Trophoblast cell (in vitro differentiated cells and primary cell): ENCODE measurements around the gene SYVN1.

Experiments
- DNase-seq, 2 donors: peaks; one replicate each; pipeline ENCODE4 v3.0.0-alpha.2; 2016
- H2AFZ ChIP-seq: 2 replicates; pipeline ENCODE4 v1.6.1; 2013; ENCODE audit warnings: low read length, moderate library complexity, mild to moderate bottlenecking; ENCODE audit not compliant: insufficient read depth, poor library complexity
- H2AK5ac ChIP-seq: 2 replicates; pipeline ENCODE4 v1.6.1; 2013; ENCODE audit warnings: mild to moderate bottlenecking, low read length
- H2BK120ac ChIP-seq: 2 replicates; pipeline ENCODE4 v1.6.1; 2013; ENCODE audit warnings: low read length, mild to moderate bottlenecking, moderate library complexity; ENCODE audit not compliant: insufficient read depth, poor library complexity
- H2BK12ac ChIP-seq: 2 replicates; pipeline ENCODE4 v1.6.1; 2013; ENCODE audit warnings: mild to moderate bottlenecking, low read length, moderate library complexity
- H2BK5ac ChIP-seq: 2 replicates; pipeline ENCODE4 v1.6.1; 2013; ENCODE audit warnings: low read length, low read depth, moderate library complexity, mild to moderate bottlenecking; ENCODE audit not compliant: poor library complexity
- H3K14ac ChIP-seq: 2 replicates; pipeline ENCODE4 v1.6.1; 2013; ENCODE audit warnings: mild to moderate bottlenecking, low read length
- H3K18ac ChIP-seq: 2 replicates; pipeline ENCODE4 v1.6.1; 2013; ENCODE audit warnings: mild to moderate bottlenecking, low read length
- H3K23ac ChIP-seq: 2 replicates; pipeline ENCODE4 v1.6.1; 2013; ENCODE audit warnings: low read length
- H3K27ac ChIP-seq: 2 replicates; pipeline ENCODE4 v1.5.1; 2013; ENCODE audit warnings: low read depth, mild to moderate bottlenecking, inconsistent platforms, low read length, moderate library complexity
- H3K27me3 ChIP-seq: 2 replicates; pipeline ENCODE4 v1.6.1; 2013; ENCODE audit warnings: inconsistent platforms, mild to moderate bottlenecking, low read length, moderate library complexity; ENCODE audit not compliant: insufficient read depth
- H3K36me3 ChIP-seq, 2 experiments: 1 replicate in 1 of 2; 2 replicates in 1 of 2; pipeline ENCODE4 v1.6.1; 2013; ENCODE audit warnings: low read length in 2 of 2, mild to moderate bottlenecking in 2 of 2, moderate library complexity in 1 of 2; ENCODE audit not compliant: insufficient read depth in 2 of 2, control insufficient read depth in 1 of 2
- H3K4ac ChIP-seq: 2 replicates; pipeline ENCODE4 v1.6.1; 2013; ENCODE audit warnings: low read depth, mild to moderate bottlenecking, low read length, moderate library complexity
- H3K4me1 ChIP-seq, 2 experiments: 1 replicate in 1 of 2; 2 replicates in 1 of 2; pipeline ENCODE4 v1.6.1; 2013; ENCODE audit warnings: low read length in 2 of 2, mild to moderate bottlenecking in 2 of 2, moderate library complexity in 1 of 2; ENCODE audit not compliant: insufficient read depth in 2 of 2, control insufficient read depth in 1 of 2
- H3K4me2 ChIP-seq: 2 replicates; pipeline ENCODE4 v1.6.1; 2013; ENCODE audit warnings: inconsistent platforms, mild to moderate bottlenecking, low read length, moderate library complexity
- H3K4me3 ChIP-seq: 2 replicates; pipeline ENCODE4 v1.5.1; 2013; ENCODE audit warnings: mild to moderate bottlenecking, low read depth, low read length, inconsistent platforms
- H3K79me1 ChIP-seq: one replicate; pipeline ENCODE4 v1.6.1; 2013; ENCODE audit warnings: low read length
- H3K79me2 ChIP-seq: 2 replicates; pipeline ENCODE4 v1.6.1; 2013; ENCODE audit warnings: low read length, mild to moderate bottlenecking; ENCODE audit not compliant: control insufficient read depth, insufficient read depth, poor library complexity
- H3K9ac ChIP-seq: 2 replicates; pipeline ENCODE4 v1.6.1; 2013; ENCODE audit warnings: mild to moderate bottlenecking, low read length
- H3K9me3 ChIP-seq: 2 replicates; pipeline ENCODE4 v1.6.1; 2013; ENCODE audit warnings: low read depth, mild to moderate bottlenecking, control low read depth, inconsistent platforms, low read length; ENCODE audit not compliant: insufficient read depth
- H4K12ac ChIP-seq: 2 replicates; pipeline ENCODE4 v1.6.1; 2013; ENCODE audit warnings: low read depth, mild to moderate bottlenecking, low read length, moderate library complexity
- H4K8ac ChIP-seq: 2 replicates; pipeline ENCODE4 v1.6.1; 2013; ENCODE audit warnings: low read depth, mild to moderate bottlenecking, low read length, moderate library complexity
- H4K91ac ChIP-seq: one replicate; pipeline ENCODE4 v1.6.1; 2013; ENCODE audit warnings: low read depth, mild to moderate bottlenecking, low read length, moderate library complexity
- WGBS: extraction: QIAGEN DNeasy Blood & Tissue Kit; methylation state at CpG from one replicate; pipeline ENCODE4 v1.1.7; 2013; ENCODE audit warnings: missing lambda C conversion rate; ENCODE audit not compliant: insufficient read length, insufficient coverage; ENCODE audit errors: extremely low coverage; 5-methylcytosine and 5-hydroxymethylcytosine counted together

SYVN1 gene

GRCh38 chr11:65103476-65103875 is 30.8 kb downstream of the SYVN1 start:
- H2AFZ ChIP-seq, result no peak overlapping the region
- H3K9ac ChIP-seq, result no peak overlapping the region

DNA sequence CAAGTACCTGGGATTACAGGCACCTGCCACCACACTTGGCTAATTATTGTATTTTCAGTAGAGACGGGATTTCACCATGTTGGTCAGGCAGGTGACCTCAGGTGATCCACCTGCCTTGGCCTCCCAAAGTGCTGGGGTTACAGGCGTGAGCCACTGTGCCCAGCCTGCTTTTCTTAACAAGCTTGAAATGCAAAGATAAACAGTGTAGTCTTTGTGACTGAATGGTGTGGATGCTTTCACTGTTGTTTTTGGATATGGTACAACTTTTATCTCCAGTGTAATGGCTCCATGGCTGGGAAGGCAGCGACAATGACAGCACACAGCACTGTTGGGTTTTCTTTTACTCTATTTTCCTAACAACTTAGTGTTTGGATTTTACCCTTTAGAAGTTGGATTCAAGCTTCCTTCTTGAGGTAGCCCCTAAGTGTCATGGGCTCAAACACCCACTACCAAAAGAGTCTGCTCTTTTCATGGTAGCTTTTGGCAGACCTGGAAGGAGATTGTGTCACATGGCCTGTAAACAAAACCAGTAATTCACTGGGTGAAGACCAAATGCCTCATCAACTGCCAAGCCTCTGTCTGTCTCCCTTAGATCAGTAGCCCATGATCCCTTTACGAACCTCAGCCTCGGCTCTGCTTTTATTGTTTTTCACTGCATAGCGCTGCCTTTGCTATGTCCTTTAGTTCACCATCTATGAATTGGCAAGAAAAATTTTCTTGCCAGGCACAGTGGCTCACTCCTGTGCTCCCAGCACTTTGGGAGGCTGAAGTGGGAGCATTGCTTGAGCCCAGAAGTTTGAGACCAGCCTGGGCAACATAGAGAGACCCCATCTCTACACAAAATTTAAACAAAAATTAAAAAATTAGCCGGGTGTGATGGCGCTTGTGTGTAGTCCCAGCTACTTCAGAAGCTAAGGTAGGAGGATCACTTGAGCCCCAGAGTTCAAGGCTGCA is 31.9 kb downstream of the SYVN1 start:
- no peak overlapping the region for H3K4me2 ChIP-seq
- H3K18ac ChIP-seq, result no peak overlapping the region
- H2AFZ ChIP-seq, result no peak overlapping the region
- no peak overlapping the region for H3K23ac ChIP-seq
- H3K4me1 ChIP-seq, result no peaks in the 10 kb centered on the region
- WGBS, result no CpG with 5 or more reads among the region's 8 CpGs
- H2BK5ac ChIP-seq, result no peak overlapping the region
- H4K12ac ChIP-seq, result no peak overlapping the region
- H3K27me3 ChIP-seq, result no peaks in the 10 kb centered on the region
- no peak overlapping the region for H3K4me3 ChIP-seq
- H3K9ac ChIP-seq, result peak overlapping the region; percentile 12
- H2BK12ac ChIP-seq, result no peak overlapping the region
- no peaks in the 10 kb centered on the region for H3K79me2 ChIP-seq
- H2AK5ac ChIP-seq, result no peak overlapping the region
- H3K36me3 ChIP-seq, result peaks cover 6% of the 10 kb centered on the region in 2 experiments
- DNase-seq, result no peak
- no peak overlapping the region for H3K4ac ChIP-seq
- H3K79me1 ChIP-seq, result no peaks in the 10 kb centered on the region
- no peak overlapping the region for H4K91ac ChIP-seq
- H3K9me3 ChIP-seq, result no peaks in the 10 kb centered on the region
- no peak overlapping the region for H3K27ac ChIP-seq
- no peak overlapping the region for H2BK120ac ChIP-seq
- H3K14ac ChIP-seq, result no peak overlapping the region
- no peak overlapping the region for H4K8ac ChIP-seq

More at GRCh38 chr11:65103476-65103875, 30.8 kb downstream of the SYVN1 start:
- no peak overlapping the region for H3K4me2 ChIP-seq
- no peaks in the 10 kb centered on the region for H3K79me2 ChIP-seq
- H4K12ac ChIP-seq, result no peak overlapping the region
- H3K23ac ChIP-seq, result no peak overlapping the region
- no peak overlapping the region for H2AK5ac ChIP-seq
- no peaks in the 10 kb centered on the region for H3K79me1 ChIP-seq
- H4K91ac ChIP-seq, result no peak overlapping the region
- H3K4ac ChIP-seq, result no peak overlapping the region
- H3K4me1 ChIP-seq, result no peaks in the 10 kb centered on the region
- H4K8ac ChIP-seq, result no peak overlapping the region
- H3K27me3 ChIP-seq, result no peaks in the 10 kb centered on the region
- no peak overlapping the region for H2BK5ac ChIP-seq
- no peak overlapping the region for H3K4me3 ChIP-seq
- no peak overlapping the region for H3K14ac ChIP-seq
- H3K9me3 ChIP-seq, result no peaks in the 10 kb centered on the region
- no peak overlapping the region for H2BK120ac ChIP-seq
- H3K27ac ChIP-seq, result no peak overlapping the region
- no peak overlapping the region for H2BK12ac ChIP-seq
- H3K18ac ChIP-seq, result no peak overlapping the region
- peaks cover 17% of the 10 kb centered on the region in 2 experiments for H3K36me3 ChIP-seq
- peak in 1 of 2 donors; percentile 50 for DNase-seq

DNA sequence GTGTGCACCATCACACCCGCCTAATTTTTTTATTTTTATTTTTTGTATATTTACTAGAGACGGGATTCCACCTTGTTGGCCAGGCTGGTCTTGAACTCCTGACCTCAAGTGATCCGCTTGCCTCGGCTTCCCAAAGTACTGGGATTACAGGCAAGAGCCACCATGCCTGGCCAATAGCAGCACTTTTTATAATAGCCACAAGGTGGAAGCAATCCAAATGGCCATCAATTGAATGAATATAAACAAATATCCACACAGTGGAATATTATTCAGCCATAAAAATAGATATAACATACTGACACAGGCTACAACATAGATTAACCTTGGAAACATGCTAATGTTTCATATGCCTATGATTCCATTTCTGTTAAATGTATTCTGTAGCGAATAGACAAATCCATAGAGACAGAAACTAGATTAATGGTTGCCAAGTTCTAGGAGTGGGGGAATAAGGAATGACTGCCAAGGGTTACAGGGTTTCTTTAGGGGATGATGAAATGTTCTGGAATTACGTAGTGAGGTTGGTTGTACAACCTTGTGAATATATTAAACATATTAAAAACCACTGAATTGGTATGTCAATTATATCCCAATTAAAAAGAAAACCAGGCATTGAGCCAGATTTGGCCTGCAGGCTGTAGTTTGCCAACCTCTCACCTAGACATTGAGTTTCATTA is 33.5 kb downstream of the SYVN1 start:
- Histone ChIP-seq H3K9ac (no peak overlapping the region), H4K91ac (no peak overlapping the region), H3K36me3 (peaks cover 0 to 5% of the 10 kb centered on the region in 2 experiments), H3K4me1 (peaks cover 0 to 4% of the 10 kb centered on the region in 2 experiments), H3K9me3 (no peaks in the 10 kb centered on the region), H3K79me2 (no peaks in the 10 kb centered on the region), H2BK120ac (no peak overlapping the region), H3K4ac (no peak overlapping the region), H3K4me2 (no peak overlapping the region), H2AK5ac (no peak overlapping the region), H2BK5ac (no peak overlapping the region), H3K18ac (no peak overlapping the region), H3K27ac (no peak overlapping the region), H3K4me3 (no peak overlapping the region), H2AFZ (no peak overlapping the region), H3K23ac (no peak overlapping the region), H2BK12ac (no peak overlapping the region), H3K14ac (no peak overlapping the region), H4K8ac (no peak overlapping the region), H4K12ac (no peak overlapping the region), H3K27me3 (no peaks in the 10 kb centered on the region), H3K79me1 (peaks cover 4% of the 10 kb centered on the region)
- DNase-seq, result no peak
- no CpG with 5 or more reads among the region's 6 CpGs for WGBS

GRCh38 chr11:65096926-65097325 is 37.4 kb downstream of the SYVN1 start:
- H3K79me2 ChIP-seq, result no peaks in the 10 kb centered on the region
- peak overlapping the region; percentile 55 for H3K4me3 ChIP-seq
- H3K9ac ChIP-seq, result no peak overlapping the region
- H2BK5ac ChIP-seq, result no peak overlapping the region
- H3K4me1 ChIP-seq, result peaks cover 0 to 7% of the 10 kb centered on the region in 2 experiments
- peaks cover 7% of the 10 kb centered on the region for H3K79me1 ChIP-seq
- H4K8ac ChIP-seq, result no peak overlapping the region
- no peak overlapping the region for H3K27ac ChIP-seq
- H3K14ac ChIP-seq, result no peak overlapping the region
- no peaks in the 10 kb centered on the region for H3K36me3 ChIP-seq
- no peak for DNase-seq
- H4K91ac ChIP-seq, result no peak overlapping the region
- no CpG with 5 or more reads among the region's 8 CpGs for WGBS
- no peaks in the 10 kb centered on the region for H3K9me3 ChIP-seq
- no peak overlapping the region for H2AFZ ChIP-seq
- H2BK12ac ChIP-seq, result no peak overlapping the region
- H3K4me2 ChIP-seq, result peak overlapping the region; percentile 64
- H3K27me3 ChIP-seq, result no peaks in the 10 kb centered on the region
- no peak overlapping the region for H3K23ac ChIP-seq
- no peak overlapping the region for H3K4ac ChIP-seq
- H4K12ac ChIP-seq, result no peak overlapping the region
- H2AK5ac ChIP-seq, result no peak overlapping the region
- no peak overlapping the region for H3K18ac ChIP-seq
- H2BK120ac ChIP-seq, result no peak overlapping the region
